Ecto neural progenitor cell (in vitro differentiated cells): ENCODE data around the gene ANKRD31.

ENCODE experiments used
- DNase-seq: peaks from one replicate; pipeline ENCODE4 v3.0.0-alpha.2; 2018; ENCODE audit warnings: low spot score

ANKRD31 gene

DNA sequence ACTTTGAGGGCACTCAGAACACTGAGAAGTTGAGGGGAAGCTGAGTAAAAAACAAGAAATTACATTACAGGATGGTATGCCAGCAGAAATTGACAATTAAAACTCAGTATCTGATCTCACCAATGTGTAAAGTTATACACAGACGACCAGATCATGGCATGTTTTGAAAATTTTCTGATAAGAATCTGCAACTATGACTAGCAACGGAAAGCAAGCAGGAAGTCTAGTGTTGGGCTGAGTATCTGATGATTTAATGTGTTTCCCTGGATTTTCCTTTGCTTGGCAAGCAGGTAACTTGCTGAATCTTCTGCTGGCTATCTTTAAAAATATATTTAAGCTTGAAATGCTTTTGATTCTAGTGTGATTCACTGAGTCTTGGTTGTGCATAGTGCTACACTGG, 179.1 kb downstream of the ANKRD31 start:
- DNase-seq = no peak

DNA sequence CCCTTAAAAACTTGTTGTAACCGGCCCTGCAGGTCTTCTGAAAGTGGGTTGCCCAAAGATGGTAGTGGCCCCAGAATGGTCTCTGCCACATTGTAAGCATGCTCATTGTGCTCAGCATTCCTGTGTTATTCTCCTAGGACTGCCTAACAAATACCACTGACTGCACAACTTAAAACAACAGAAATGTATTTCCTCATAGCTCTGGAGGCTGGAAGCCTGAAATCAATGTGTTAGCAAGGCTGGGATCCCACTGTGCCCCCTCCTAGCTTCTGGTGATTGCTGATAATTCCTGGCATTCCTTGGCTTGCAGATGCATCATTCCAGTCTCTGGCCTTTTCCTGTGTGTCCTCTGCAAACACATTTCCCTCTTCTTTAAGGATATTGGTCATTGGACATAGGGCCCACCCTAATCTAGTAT, 180.9 kb downstream of the ANKRD31 start:
- DNase-seq = no peak

DNA sequence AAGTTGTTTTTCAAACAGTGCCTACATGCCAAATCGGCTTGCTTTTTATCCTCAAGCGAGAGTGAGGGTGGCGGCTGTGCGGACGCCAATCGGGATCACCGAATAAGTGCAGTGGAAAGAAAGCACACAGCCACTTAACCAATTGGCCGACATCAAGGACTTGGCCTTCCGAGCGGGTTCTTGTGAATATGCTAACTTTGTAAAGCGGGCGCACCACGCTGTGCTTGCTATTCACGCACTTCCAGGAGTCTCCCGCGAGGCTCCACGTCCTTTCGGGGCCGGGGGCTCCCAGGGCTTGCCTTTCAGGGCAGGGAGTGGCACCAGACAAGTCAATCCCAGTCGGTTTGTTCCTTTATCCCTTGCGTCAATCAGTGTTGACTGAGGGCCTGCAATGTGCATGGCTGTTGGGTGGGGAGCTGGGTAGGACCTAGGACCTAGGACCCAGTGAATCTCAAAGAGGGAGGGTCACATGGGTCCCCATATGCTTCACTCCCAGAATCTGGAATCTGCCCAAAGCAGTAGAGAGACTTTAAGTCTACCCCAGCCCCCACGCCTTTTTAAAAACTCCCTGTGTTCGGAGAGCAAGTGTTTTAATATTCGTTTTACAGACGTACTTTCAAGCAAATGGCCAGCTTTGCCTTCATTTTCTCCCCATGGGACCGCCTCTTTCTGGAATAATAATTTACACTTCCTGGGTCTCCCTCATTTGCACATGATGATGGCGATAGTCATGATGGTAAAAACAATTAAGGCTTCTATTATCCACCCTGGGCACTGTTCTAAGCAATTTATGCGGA, 182.3 kb downstream of the ANKRD31 start:
- peak; percentile 73 for DNase-seq

DNA sequence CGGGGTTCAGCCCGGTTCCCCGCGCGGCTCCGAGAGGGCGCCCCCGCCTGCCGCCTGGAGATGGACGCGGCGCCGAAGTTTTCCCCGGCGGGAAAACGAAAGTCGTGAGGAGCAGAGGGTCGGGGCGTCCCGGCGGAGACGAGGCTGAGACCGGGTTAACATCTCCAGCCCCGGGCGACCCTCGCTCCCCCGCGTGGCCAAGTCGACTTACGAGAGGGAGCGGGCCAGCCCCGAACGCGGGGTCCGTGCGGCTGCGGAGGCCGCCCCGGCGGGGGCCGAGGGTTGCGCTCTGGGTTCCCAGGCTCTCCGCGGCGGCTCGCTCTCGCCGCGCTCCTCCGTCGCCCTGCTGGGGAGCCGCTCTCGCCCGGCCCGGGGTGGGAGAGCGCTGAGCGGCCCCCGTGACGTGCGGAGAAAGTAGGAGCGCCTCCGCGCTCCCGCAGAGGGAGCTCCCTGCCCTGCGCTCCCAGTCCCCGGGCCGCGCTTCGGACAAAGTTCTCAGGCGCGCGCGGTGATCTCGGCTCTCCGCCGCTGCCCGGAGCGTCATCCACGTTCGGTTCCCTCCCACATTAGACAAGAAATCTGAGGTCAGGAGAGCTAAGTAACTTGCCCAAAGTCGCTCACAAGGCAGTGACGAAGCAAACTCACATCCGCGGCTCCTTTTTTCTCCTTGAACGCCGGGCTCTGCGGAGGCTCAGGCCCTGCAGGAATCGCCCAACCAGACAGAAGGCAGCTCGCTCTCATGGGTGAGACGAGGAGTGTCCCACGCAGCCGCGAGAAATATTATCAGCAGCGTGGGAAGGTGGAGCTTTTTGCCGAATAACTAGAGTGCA, 183.2 kb downstream of the ANKRD31 start:
- DNase-seq = peak; percentile 78

DNA sequence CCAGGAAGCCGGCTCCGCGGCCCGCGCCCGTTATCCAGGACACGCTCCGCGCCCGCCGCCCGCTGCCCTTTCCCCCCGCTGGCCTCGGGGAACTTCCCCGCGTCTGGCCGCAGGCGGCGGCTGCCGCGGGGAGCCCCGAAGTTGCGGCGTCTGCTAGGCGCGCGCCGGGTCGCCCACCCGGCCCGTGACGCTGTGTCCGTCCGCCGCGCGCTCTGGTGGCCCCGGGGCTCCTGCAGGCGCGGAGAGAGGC, 183.7 kb downstream of the ANKRD31 start:
- DNase-seq = no peak

DNA sequence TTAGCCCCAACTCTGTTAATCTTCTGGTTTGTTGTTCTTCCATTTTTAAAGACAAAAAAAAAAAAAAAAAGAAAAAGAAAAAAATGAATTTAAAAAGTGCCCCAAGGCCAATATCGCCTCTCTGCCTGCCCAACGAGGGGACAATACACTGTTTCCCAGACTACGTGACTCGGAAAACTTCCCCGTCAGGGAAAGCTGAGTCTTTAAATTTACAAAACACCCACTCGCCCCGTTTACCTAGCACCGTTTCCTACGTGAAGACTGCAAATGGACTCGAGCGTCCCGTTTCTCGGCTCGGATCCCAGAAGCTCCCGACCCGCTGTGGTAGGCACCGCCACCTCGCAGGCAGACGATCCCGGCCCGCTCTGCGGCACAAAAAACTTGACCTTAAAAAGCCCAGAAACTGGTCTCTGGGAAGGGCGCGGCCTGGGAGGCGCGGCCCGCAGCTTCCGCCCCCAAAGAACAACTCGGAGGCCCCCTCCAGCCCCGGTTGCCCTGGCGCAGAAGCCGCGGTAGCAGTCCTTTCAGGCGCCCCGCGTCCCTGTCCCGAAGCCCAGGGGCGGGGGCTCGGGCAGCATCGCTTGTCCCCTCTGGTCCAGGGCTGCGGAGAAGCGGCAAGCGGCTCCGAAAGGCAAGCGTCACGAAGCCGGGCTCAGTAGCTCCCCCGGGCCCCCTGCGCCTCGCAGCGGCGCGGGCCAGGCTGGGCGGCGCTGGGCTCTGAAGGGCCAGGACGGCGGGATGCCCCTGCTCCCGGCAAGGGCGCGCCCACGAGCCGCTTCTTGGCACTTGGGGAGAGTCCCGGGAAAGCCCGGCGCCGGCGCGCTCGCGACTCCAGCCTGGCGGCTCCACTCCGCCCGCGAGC, 184.3 kb downstream of the ANKRD31 start, which contains the start of gene GCNT4:
GCNT4 (minus strand) TSS at position 367 of the 862 bp plus-strand sequence. CDS start 22,521 bp downstream, outside the sequence.
- DNase-seq = peak; percentile 74

DNA sequence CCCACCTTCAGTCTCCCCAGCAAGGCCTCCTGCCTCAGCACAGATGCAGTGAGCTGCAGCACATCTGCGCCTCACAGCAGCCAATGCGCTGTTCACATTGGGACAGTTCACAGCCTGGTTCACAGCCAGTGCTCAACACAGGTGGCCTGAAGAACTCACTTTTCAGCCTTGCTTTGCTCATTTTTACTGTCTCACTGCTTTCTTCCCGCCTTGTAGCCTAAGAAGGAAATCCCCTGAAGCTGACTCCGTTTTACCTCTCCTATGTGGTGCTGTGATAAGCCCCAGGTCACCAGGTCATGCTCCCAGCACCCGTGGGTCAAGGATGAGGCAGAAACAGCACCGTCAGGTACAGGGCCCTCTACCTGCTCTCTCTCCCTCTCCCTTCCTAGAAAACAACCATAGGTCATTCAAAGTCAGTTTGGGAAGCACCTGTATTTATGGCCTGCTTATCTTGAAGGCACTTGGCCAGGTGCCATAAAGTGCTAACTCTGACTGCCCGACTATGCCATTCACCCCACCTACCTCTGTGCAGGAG, 185.4 kb downstream of the ANKRD31 start:
- DNase-seq = no peak

DNA sequence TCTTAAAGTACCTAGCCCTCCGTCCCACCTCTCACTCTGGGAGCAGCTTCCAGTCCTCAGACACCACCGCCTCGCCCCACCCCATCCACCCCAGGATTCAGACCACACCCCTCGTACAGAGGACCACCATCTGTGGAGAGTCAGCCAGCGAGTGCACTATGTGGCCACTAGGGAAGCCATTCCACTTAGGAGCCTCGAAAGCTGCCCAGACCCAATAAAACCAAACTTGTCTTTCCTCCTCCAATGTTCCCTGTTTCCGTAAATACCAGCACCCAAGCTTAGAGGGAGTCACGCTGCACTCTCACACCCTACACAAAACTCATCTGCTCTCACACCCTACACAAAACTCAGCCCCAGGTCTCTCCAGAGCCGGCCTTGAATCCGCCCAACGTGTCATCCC, 186.3 kb downstream of the ANKRD31 start:
- peak; percentile 62 for DNase-seq

DNA sequence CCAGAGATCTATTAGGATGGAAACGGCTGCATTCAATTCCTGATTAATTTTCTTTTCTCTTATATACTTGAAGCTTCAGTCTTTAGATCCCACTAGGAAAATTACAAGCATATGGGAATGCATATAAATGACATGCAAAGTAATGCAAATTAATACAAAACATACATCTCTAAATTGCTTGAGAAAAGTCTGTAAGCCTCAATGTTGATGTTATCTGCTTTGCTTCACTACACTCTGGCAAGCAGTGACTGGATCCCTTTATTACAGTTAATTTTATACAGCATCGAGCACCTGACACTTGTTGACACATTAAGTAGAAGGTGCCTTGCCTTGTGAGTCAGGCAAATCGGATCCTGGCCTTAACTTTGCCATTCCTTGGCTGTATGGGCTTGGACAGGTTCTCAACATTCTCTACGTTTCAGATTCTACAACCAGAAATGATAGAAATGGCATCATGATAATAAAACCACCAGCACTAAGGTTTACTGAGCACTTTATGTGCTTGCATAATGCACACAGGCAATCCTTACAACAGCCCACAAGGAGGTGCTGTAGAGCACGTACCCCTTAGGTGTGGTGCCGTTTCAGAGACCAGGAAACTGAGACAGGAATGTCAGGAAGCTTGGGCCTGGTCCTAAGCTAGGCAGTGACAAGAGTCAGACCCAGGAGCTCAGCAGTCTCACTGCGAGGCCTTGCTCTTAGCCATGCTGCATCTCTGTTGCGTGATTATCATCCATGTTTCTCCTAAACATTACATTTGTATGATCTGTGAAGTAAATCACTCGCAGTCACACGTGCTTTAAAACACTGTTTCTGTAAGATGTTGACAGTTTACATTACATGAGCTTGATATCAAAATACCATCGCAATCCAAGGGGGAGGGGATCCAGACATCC, 187.0 kb downstream of the ANKRD31 start:
- DNase-seq = peak; percentile 54

DNA sequence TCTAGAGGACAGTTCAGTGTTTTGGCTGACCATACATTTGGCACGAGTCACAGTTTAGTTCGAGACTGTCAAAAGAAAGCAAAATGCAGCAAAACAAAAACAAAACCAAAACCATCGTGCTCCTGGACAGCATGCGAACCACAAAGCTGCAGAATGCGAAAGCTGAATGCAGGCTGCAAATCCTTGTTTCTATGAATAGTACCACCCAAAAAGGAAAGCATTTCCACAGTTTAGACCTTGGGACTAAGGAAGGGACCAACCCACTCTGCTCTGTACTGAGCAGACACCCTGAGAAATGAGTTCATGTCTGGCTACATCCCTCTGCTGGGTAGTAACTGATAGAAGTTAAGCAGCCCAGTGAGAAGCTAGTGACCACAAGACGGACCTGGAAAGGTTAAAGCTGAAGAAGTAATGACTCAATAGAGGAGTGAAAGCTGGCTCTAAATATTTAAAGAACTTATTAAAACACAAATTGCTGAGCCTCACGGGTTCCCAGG, 188.2 kb downstream of the ANKRD31 start:
- DNase-seq = no peak

DNA sequence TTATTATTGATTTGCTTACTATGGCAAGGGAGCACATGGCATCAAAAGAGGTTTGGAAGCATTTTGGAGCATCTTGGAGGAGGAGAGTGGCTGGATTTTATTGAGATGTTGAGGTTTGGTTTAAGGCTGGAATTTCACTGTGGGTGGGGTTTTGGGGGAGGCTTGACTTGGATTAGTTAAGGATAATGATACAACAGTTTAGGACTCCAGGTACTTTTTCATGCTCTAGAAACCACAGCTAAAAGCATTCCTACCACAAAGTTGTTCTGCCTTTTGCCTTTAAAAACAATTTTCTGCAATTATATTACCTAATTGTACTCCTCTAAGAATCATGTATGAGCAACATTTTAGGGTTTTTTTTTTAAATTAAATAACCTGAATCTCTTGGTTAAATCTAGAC, 189.3 kb downstream of the ANKRD31 start:
- no peak for DNase-seq

DNA sequence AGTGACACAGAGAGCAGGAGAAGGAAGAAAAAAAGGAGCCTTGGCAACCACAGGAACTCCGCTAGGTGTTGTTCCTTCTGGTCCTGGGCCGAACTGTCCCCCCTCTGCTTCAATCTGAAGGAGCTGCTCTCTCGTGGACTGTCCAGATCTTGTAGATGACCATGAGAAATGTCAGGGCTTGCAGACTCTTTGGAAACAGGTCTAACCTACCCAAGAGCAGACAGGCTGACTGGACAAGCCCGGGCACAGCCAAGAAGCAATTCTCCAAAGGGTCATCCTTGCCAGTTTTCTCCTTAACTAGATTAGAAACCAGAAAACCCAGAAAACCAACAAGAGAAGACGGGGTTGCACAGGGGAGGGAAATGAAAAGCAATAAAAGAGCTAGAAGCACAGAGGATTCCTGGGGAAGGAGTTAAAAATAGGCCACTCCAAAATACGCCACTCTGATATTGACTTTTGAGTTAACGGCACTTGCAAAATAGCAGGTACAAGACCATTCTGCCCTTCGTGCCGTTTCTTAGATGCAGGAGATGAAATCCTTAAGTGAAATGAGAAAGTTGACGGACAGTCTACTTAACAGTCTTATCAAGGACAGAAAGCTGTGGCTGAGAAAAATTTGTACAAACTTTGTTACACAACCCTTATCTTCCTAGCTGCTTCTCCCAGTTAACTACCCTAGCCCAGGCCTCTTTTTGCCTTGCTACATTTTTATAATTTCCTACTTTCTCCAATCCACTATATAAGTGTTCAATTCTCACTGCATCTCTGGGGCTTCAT, 190.1 kb downstream of the ANKRD31 start:
- no peak for DNase-seq

DNA sequence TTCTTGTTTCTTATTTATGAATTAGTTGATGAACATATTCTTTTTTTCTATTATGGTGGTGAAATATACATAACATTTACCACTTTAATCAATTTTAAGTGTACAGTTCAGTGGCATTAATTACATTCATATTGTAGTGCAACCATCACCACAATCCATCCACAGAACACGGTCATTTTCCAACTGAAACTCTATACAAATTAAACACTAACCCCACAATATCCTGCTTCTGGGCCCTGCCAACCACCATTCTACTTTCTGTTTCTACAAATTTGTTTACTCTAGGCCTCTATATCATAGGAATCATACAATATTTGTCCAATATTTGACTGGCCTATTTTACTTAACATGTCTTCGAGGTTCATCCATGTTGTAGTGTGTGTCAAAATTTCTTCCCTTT, 191.6 kb downstream of the ANKRD31 start:
- DNase-seq = no peak

DNA sequence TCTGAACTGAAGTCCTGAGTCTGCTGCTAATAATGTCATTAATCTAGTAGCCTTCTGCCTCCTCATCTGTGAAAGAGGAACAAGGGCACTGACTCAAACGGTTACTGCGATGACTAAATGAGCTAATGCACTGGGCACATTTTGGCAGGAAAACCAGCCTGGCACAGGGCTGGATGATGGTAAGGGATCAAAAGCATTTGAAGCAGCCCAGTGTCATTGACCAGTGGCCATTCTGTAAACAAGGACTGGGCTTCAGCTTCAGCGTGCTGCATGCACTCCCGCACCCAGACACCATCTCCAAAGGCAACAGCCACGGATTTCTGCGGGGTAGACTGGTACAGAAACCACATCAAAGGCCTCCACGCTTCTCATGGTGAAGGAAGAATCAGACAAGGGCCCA, 192.3 kb downstream of the ANKRD31 start:
- no peak for DNase-seq

DNA sequence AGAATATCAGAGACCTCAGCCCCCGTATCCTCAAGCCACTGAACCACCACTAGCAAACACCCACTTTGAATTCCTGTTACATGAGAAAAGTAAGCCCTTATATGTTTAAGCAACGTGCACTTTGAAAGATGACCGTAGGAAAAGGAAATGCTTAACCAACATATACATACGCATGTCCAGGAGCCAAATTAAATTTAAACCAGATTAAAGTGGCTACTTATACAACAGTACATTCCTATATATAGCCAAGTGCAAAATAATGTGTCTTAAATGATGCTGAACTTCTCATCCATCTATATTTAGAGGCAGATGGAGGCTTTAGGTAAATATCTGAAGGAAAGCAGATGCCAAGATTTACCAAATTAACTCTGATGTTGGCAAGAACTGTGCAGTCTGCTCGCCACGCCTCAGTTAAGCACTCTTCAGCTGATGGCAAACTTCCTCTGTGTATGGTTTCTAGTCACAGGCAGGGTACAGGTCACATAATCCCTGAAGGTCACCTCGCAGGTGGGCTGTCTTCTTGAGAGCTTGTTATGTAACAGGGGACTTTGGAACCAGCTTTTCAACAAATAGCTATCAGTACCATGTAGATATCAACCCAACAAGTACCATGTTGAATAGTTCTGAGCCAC, 192.9 kb downstream of the ANKRD31 start:
- no peak for DNase-seq

DNA sequence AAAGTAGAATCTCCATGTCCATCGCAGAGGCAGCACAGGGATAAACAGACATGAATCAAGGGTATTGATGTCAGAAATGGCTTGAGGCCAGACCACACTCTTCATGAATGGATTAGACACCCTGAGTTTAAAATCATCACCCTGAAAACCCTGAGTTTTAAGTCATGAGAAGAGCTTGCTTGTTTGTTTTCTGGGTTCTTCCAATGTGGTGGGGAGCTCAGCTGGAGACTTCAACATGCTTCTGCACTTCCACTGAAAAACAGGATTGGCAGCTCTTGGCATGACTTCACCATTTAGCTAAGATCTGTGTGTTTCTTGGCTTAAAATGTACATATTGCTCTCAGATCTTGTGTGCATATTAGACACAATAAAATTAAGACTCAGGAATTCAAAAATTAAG, 194.2 kb downstream of the ANKRD31 start:
- no peak for DNase-seq

DNA sequence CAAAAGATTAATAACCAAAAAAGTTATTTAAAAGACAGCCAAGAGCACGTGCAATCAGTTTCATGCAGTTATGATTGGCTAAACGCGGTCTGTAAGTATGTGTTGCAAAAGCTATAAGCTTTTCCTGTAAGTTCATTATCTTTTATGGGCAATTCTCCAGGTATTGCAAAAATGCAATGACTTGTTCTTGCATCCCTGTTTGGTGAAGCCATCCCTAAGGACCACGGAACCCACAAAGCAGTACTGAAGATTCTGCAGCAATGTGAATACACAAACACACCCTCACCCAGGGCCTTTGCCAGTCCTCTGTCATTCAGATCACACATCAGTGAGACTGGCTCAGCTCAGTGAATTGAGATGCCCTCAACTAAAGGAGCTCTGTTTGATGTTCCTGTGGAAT, 195.7 kb downstream of the ANKRD31 start:
- no peak for DNase-seq

DNA sequence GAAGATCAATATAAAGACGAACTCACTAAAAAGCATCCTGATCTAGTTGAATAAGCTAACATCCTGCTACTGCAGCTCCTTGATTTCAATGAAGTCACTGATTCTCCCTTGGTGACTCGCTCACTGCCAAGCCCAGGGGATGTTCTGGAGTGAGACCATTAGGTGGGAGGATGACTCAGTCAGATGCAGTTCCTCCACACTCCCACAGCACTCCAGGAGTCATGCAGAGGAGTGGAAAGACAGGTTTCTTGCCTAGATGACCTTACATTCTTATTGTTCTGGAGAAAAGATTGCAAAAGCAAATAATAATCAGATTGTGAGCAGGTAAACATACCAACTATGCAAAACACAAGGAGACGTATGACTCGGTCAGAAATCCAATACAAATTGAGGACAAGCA, 199.6 kb downstream of the ANKRD31 start:
- no peak for DNase-seq

DNA sequence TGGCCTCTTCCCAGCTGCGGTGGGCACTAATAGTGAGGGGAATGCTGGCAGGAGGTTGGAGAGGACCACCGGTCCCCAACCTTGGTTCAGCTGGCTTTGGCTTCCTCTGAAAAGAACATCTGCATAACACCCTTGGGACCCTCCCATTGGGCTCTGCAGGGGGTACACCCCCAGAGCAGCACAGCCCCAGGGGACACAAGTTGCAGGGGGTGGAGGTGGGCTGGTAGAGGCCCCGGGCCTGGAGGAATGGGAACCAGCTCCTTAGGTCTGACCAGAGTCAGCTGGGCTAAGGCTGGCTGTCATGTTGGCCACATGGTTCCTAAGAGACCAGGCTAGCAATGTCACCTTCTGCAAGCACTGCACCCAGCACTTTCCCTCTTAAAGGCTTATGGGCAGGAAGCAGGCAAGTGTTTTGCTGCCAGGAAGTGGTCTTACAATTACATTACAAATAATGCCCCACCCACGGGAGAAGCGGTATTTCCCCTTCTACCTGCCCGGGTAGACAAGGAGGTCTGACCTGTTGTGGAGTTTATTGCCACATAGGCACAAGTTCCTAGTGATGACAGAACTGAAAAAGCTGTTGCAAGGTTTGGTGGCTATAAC, 202.4 kb downstream of the ANKRD31 start:
- no peak for DNase-seq
